SH-SY5Y (cell line): ENCODE measurements around the gene ZBED6.

Experiments used
- GATA2 ChIP-seq: IDR thresholded peaks from 2 replicates; pipeline ENCODE4 v1.6.1; 2011; ENCODE audit warnings: mild to moderate bottlenecking, low read depth, low read length
- GATA3 ChIP-seq: IDR thresholded peaks from 2 replicates; pipeline ENCODE4 v1.6.1; 2011; ENCODE audit warnings: low read depth, mild to moderate bottlenecking, low read length, moderate library complexity

DNA sequence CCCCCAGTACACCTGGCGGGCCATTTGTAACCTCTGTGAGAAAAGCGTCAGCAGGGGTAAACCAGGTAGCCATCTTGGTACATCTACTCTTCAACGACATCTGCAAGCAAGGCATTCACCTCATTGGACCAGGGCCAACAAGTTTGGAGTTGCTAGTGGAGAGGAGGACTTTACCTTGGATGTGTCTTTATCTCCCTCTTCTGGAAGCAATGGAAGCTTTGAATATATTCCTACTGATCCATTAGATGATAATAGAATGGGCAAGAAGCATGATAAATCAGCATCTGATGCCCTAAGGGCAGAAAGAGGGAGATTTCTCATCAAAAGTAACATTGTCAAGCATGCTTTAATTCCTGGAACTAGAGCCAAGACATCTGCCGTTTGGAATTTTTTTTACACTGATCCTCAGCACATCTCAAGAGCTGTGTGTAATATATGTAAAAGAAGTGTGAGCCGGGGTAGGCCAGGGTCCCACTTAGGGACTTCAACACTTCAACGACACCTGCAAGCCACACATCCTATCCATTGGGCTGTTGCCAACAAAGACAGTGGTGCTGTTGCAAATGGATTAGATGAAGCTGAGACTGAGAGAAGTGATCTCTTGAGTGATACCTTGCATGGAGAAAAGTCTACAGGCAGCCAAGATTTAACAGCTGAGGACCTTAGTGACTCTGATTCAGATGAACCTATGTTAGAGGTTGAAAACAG, 2.7 kb downstream of the ZBED6 start:
- TF ChIP-seq GATA2, result no peak
- no peak for TF ChIP-seq GATA3
